Left kidney (tissue), 2 donors: ENCODE data around the gene GPR151. TPM values are rescaled to one million over a fixed set of nuclear protein-coding genes. Genes with fewer than 3 reads are reported as not detected.

Source experiments
- DNase-seq: peaks from one replicate; pipeline ENCODE4 v3.0.0-alpha.2; 2013
- polyA plus RNA-seq: library from polyadenylated mRNA; unstranded; fragments of 120-200 nt; gene quantifications from one replicate; pipeline ENCODE4 v1.2.1, GENCODE V29; 2013; ENCODE audit not compliant: insufficient read length

GPR151 gene
- polyA plus RNA-seq, 1 donor, result not detected

DNA sequence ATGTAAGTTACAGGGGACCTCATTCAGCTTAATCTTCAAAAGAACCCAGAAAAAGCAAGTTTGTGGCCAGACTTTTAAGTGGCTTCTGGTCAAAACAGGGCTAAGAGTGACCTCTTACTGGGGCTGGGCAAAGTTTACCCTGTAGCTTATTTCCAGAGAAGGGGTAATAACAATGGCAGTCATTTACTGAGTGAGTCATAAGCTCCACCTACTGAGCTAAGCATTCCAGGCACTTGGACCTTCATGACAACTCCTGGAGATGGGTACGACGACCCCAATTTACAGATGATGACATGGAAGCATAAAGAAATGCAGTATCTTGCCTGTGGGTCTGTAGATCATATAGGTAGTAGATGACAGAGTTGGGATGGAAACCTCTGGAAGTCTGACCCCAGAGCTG is 4.7 kb upstream of the GPR151 start:
- DNase-seq, result no peak

DNA sequence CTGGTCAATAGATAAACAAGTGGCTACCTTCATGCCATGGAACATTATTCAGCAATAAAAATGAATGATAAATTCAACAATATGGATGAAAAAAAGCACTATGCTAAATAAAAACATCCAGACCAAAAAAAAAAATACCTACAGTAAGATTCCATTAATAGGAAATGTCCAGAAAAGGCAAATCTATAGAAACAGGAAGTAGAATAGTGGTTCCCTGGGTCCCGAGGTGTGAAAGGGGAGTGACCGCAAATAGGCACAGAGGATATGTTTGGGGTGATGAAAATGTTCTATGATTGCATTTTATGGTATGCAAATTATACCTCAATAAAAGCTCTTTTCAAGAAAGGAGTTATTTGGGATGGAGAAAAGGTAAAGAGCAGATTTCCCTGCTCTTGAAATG is 3.6 kb upstream of the GPR151 start:
- DNase-seq, result no peak

DNA sequence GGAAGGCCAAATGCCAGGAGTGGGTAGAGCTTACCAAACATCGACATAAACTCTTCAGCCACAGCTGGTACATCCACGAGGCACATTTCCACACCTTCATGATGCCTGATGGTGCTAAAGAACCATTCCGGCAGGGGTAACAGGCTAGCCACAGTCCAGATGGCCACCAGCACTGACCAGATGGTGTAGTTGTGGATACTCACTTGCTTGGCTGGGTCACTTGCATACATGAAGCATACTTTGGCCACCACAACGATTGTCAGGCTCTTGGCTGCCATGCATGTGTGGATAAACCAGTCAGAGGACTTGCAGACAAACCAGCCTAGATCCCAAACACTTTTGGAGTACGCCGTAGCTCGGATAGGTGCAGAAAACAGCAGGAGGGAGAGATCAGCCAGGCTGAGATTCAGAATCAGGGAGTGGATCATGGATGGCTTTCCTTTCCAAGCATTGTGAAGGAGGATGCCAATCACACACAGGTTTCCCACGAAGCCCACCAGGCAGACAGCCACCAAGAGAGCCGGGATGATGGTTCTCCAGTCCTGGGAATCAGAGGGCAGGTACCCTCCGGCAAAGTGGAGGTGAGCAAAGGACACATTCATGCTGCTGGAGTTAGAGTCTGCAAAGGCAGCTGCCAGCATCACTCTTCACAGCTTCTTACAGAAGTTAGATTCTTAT is 378 bp downstream of the GPR151 start:
- DNase-seq, result no peak

DNA sequence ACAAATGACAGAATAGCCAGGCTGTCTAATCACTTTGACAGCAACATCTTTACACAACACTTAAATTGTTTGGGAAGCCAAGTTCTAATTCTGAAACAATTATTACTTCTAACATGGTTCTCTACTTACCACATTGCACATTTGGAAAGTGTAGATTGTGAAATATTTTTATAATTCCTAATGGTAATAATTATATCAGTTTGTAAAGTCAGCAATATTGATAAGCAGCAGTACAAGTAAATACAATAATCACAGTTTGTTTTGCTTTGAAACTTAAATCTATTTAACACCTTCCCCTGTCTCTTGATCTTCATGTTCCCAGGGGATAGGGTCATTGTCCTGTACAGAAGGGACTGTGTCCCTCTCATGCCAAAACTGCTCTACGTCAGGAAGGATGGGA is 1.4 kb downstream of the GPR151 start:
- DNase-seq, result no peak

DNA sequence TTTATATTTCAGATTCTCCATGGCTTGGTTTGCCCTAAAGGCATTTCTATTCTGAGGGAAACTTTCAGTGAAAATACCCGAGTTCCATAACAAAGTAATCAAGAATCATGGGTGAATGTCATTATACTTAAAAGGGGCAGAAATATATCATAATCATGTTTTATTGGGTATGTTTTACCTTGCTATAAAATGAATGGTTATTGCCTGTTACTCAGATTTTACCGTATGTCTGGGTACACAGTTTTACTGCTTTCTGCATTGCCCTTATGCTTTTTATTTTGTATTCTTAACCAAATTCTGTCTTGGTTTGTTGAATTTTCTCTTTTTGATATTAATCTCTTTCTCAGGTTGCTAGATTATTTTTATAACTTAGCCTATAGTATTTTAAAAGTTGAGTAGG is 2.5 kb downstream of the GPR151 start:
- no peak for DNase-seq

DNA sequence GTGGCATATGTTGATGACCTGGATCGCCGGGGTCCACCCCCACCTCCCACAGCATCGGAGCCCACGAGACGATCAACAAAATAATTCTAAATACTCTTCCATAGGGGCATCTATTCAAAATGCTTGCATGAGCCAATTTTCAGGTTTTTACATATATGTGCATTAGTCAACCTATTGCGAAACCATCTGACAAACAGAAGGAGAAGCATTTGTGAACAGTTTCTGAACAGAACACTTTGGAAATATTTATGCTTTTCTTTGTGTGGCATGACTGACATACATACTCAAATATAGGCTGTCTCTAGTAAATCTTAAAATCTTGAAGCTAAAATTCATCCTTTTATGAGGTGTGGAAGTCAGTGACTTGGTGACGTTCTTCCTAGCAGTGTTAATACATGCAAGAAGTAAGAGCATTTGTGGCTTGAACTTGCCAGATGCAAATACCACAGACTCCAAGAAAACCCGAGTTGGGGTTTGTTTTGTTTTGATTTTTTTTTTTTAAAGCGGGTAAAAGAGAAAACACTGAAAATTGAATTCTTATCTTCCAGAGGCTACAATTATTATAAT is 5.3 kb downstream of the GPR151 start:
- DNase-seq, result no peak

DNA sequence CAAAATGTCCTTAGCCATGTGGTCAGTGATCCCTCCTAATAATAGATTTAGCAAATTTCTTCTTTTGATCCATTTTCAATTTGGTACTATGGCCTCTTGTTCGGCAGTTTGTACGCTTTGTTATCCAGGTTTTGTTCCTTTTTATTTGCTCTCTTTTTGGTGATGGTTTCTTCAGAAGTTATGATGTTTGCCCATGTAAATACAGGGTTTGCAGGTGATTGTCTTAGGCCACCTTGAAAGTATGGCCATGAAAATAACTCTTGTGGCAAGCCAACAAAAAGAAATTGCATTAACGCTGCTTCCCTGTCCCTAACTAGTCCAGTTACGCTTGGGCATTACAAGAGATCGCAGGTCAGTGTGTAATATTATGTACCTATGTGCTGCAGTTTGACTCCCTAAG is 8.6 kb downstream of the GPR151 start:
- DNase-seq, result no peak

DNA sequence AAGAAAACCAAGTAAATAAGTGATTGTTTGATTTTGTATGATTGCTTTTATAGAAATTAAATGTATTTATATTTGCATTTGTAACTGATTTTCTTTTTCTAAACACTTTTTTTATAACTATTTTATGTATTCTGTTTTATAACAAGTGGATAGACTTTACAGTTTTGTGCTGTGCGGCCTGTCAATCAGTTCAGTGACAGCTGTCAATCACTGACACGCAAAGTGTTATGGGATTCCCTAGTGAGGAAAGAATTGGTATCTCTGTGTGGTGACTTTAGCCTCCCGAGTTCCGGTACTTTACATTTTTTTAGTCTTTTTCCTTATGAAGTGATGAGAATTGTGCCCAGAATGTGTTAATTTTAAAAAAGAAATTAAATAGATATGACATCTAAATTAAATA is 16.3 kb downstream of the GPR151 start:
- DNase-seq, result no peak

DNA sequence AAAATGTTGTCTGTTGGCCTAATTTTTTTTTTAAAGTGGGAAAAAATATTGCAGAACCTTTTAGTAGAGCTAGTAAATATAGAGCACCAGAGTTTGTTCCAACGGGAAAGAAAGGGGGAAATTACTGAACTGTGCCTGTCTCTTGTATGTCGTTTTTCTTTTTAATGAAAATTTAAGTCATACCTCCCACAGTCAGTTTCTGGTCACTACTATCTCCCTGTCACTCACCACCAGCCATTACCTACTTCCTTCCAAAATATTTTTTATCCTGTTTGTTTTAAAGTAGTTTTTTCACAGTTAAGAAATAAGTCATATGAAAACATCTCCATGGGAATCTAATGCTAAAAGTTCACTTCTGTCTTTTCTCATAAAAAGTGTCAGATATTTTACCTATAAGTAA is 21.3 kb downstream of the GPR151 start:
- no peak for DNase-seq

DNA sequence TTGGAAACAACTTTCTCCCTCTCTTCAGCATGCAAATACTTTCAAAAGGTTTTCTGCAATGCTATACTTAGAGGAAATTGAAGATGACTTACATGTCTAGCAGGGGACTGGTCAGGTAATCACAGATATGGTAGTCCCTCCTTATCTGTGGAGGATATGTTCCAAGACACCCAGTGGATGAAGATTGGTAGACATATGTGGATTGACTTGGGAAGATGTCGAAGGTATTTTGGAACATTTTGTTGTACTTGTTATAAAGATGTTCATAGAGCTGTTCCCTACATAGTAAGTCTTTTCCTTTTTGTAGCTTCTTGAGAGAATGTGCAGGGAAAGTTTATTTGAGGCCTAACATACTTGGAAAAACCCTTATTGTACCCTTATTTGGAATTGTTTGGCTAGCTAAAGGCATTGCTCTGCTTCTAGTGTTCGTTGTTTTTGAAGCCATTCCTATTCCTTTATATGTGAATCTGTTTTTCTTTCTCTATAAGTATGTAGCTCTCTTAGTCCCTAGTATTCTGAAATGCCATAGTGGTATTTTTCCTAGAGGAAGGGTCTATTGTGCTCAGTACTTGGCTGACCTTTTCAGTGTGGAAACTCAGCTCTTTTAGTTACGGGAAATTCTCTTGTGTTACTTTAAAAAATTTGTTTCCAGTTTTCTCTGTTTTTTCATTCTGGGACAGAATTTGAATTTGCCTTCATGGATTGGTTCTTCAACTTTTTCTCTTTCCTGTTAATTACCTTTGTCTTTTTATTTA is 25.7 kb downstream of the GPR151 start:
- no peak for DNase-seq

DNA sequence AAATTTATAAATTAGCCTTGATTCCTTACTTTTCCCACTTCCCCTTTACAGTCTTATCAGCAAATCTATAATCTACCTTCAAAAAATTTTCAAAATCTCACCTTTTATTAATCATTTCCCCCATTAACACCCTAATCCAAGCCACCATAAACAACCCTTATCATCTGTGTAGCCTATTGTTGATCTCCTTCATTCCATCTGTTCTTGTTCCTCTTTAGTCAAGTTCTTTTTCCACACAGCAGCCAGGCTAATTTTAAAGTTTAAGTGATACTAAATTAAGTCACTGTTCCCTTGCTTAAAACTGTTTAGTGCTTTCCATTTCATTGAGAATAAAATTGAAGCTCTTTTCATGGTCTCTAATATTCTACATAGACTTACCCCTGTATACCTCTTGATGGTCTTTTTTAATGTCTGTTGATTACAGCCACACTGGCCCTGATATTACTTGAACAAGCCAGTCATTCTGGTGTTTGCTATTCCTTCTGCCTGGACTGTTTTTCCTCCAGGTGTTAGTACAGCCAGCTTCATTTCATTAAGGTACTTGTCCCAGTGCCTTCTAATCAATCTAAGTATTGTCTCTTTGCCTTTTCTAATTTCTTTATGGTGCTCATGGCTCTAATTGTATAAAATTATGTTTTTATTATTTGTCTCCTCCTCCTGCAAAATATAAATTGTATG is 31.1 kb downstream of the GPR151 start:
- DNase-seq, result no peak

DNA sequence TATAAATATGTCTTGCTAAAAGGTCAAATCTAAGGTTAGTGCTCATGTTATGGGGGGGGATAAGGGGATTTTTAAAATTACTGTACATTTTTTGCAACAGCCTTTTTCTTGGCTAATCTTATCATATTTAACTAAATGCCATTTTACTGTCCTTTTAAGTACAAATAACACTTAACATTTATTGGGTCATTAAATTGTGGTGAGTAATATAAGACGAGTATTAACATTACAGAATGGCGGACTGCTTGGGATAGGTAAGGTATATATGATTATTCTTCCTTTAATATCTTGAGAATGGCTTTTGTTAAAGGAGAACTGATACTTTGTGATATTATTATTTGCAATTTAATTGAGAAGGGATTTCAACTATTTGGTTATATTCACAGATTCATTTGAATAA is 33.2 kb downstream of the GPR151 start:
- no peak for DNase-seq

DNA sequence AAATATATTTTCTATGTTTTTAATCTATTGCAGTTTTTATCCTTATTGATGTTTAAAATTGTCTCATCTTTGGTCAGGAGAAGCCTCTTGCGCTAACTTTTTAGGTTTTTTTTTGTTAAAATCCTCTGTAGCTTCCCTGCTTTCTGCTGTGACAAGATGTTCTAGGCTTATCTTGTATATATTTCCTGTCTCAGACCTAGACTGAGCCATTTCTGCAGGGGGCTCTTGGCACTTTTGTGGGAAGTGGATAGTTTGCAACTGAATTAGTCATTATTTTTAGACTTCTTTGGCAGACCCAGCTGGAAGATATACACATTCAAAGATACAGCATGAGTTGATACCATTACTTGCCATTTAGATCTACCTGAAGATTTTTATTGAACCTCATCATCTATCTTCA is 40.1 kb downstream of the GPR151 start:
- no peak for DNase-seq

DNA sequence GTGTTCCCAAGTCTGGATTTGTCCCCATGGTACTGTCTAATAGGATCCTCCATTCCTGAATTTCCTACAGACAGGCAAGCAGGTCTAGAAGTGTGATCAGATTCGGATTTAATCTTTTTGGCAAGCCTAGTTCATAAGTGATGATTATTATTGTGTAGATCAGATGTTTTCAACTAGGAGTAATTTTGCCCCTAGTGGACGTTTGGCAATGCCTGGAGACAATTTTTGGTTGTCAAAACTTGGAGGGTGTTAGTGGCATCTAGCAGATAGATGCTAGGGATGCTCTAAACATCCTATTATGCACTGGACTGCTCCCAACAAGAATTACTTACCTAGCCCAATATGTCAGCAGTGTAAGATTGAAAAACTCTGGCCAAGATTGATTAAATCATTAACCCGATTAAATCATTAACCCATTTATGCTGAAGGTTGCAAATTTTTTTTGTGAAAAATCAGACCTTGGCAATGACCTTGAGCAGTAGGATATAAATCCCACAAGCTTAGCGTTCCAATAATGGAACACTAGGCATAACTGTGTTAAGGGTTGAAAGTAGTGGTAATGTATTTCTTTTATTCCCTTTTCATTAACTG is 40.7 kb downstream of the GPR151 start:
- DNase-seq, result no peak

DNA sequence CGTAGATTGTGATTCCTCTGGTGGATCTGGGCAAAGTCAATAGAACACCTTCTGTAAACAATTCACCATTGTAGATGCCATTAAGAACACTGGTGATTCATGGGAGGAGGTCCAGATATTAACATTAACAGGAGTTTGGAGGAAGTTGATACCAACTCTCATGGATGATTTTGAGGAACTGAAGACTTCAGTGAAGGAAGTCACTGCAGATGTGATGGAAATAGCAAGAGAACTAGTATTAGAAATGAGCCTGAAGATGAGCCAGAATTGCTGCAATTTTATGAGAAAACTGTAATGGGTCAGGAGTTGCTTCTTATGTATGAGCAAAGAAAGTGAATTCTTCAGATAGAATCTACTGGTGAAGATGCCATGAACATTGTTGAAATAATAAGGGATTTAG is 41.9 kb downstream of the GPR151 start:
- DNase-seq, result no peak

DNA sequence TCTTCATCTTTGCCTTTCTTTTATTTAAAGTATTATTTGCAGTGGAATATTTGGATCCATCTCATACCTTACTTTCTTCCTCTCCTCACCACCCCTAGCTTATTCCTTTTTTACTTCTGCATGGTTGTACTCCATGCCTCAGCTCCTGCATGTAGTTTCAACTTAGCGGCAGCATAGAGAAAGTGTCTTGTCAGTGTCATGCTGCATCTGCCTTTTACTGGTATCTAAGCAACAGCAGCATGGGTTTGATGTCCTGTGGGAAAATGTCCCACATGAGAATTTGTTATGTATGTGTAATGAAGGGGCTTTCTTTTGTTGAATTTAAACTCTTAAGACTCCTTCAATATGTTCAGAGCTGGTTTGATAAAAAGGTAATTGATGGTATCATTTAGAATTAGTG is 48.2 kb downstream of the GPR151 start:
- DNase-seq, result no peak

DNA sequence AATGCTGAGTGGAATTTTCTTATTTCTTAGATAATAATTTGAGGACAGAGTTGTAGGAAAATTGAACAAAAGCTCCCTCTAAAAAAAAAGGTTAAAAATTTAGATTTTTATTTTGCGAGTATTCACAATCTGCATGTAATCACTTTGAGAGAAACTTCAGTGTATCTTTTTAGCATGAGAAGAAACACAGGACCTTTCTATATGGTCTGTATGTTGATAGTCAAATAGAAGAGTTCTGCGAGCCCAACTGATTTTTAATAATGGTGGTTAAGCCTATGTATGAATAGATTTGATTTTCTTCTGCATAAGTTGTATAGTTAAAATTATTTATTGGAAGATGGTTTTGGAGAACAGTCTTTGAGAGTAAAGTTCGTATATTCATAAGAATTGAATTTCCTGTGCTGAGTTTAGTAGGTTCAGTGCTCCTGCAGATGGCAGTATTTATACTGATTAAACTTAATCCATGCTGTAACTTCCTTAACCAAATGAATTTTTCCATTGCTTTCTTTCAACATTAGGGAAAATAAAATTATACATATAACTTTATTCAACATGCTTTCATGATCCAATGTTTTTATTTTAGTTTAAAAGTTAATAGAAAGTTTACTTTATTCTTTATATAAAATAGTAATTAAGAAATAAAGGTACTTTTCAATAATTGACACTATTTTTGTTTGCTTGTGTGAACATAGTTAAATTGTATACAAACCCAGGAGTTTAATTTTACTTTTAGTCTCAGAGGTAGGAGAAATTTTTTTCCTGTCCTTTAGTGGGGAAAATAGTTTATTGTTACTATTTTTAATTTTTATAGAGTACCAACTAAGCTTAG is 49.3 kb downstream of the GPR151 start:
- no peak for DNase-seq

DNA sequence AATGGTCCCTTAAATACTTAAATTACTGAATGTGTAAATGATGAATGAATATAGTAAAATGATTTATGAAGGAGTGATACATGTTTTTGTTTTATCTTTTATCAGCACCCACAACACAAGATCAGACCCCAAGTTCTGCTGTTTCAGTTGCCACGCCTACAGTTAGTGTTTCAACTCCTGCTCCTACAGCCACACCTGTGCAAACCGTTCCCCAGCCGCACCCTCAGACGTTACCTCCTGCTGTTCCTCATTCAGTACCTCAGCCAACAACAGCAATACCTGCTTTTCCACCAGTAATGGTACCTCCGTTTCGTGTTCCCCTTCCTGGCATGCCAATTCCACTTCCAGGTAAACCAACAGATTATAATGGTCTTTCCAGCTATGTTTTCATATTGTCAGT is 52.5 kb downstream of the GPR151 start:
- no peak for DNase-seq
